ENCODE data around the gene HDAC7.

GRCh38 chr12:47744005-47744651, 75.6 kb downstream of the HDAC7 start:
- TF ChIP-seq CTCF (IDR thresholded peaks at IDR 0.05) (peak; percentile 19 to 55 (median 44)), POLR2A (IDR thresholded peaks at IDR 0.05) (no peak)

Data from adrenal gland (tissue), 5 donors.